T-cell (primary cell): ENCODE results near the gene TCP11L2. TPM values are rescaled to one million over a fixed set of nuclear protein-coding genes. Genes with fewer than 3 reads are reported as not detected.

Source experiments
- ATAC-seq, 4 experiments: fragments of 200-7000 bp in 3 of 4; fragments of 150-1000 bp in 1 of 4; cut with Tn5 transposase; replicated peaks in 1 of 4; 1 replicate in 3 of 4; 2 replicates in 1 of 4; pipeline ENCODE4 v1.10.0; 2021; ENCODE audit warnings: moderate library complexity in 3 of 4, mild to moderate bottlenecking in 2 of 4, moderate number of reproducible peaks in 1 of 4
- CTCF ChIA-PET, 2 donors: fragments of 300-600 bp; sonication (Branson Sonifier 250); formaldehyde crosslinking; loops; one replicate each; lab custom pipeline; 2022; ENCODE audit warnings: antibody characterized with exemption in 2 of 2; lab: Charles Lee
- POLR2A ChIA-PET, 2 donors: fragments of 300-600 bp; sonication (Branson Sonifier 250); formaldehyde crosslinking; loops; one replicate each; lab custom pipeline; 2022; ENCODE audit warnings: antibody characterized with exemption in 2 of 2; lab: Charles Lee
- DNase-seq, 35 experiments: peaks; one replicate each; pipeline versions ENCODE4 v3.0.0 to v3.0.0-alpha.2; 2013 to 2023
- H3K27ac ChIP-seq: one replicate; pipeline ENCODE4 v1.5.1; 2013; ENCODE audit warnings: low read length
- H3K27me3 ChIP-seq, 2 experiments: replicated peaks in 1 of 2; 1 replicate in 1 of 2; 2 replicates in 1 of 2; pipeline versions ENCODE4 v1.6.1 to v1.7.0; 2013; ENCODE audit warnings: low read length in 1 of 2, mixed read lengths in 1 of 2; ENCODE audit not compliant: control insufficient read depth in 2 of 2, insufficient read depth in 2 of 2; ENCODE audit errors: extremely low read depth in 1 of 2
- H3K36me3 ChIP-seq, 2 donors: 1 replicate in 1 of 2; 2 replicates in 1 of 2; pipeline versions ENCODE4 v1.6.1 to v1.7.0; 2013; ENCODE audit warnings: low read length in 1 of 2; ENCODE audit not compliant: control insufficient read depth in 2 of 2, insufficient read depth in 1 of 2; ENCODE audit errors: extremely low read depth in 1 of 2
- H3K4me1 ChIP-seq, 2 experiments: 1 replicate in 1 of 2; 2 replicates in 1 of 2; pipeline versions ENCODE4 v1.6.1 to v1.7.0; 2013; ENCODE audit warnings: low read length in 2 of 2, mixed read lengths in 1 of 2; ENCODE audit not compliant: insufficient read depth in 2 of 2, control insufficient read depth in 1 of 2; ENCODE audit errors: extremely low read depth in 1 of 2
- H3K4me3 ChIP-seq, 2 donors: 1 replicate in 1 of 2; 2 replicates in 1 of 2; pipeline versions ENCODE4 v1.5.1 to v1.7.0; 2013; ENCODE audit warnings: mild to moderate bottlenecking in 2 of 2, low read length in 1 of 2, moderate library complexity in 1 of 2; ENCODE audit not compliant: control insufficient read depth in 1 of 2; ENCODE audit errors: extremely low read depth in 1 of 2
- H3K9me3 ChIP-seq: 2 replicates; pipeline ENCODE4 v1.7.0; 2013
- H3K27ac Mint-ChIP-seq, 2 donors: one replicate each; pipeline ENCODE4 v1.8.0; 2020 to 2021; ENCODE audit warnings: mild to moderate bottlenecking in 2 of 2, mixed read lengths in 2 of 2
- H3K27me3 Mint-ChIP-seq, 2 donors: one replicate each; pipeline ENCODE4 v1.8.0; 2021 to 2022; ENCODE audit warnings: mixed read lengths in 2 of 2
- H3K36me3 Mint-ChIP-seq: one replicate; pipeline ENCODE4 v1.8.0; 2021; ENCODE audit warnings: mixed read lengths
- H3K4me1 Mint-ChIP-seq, 3 donors: one replicate each; pipeline ENCODE4 v1.8.0; 2020 to 2022; ENCODE audit warnings: mixed read lengths in 3 of 3, mild to moderate bottlenecking in 1 of 3
- H3K4me3 Mint-ChIP-seq, 3 donors: one replicate each; pipeline ENCODE4 v1.8.0; 2020 to 2022; ENCODE audit warnings: mild to moderate bottlenecking in 3 of 3, mixed read lengths in 3 of 3, moderate library complexity in 3 of 3
- H3K9me3 Mint-ChIP-seq, 3 donors: one replicate each; pipeline ENCODE4 v1.8.0; 2020 to 2022; ENCODE audit warnings: mixed read lengths in 3 of 3
- WGBS: methylation state at CpG from one replicate; pipeline ENCODE4 v1.1.5; 2013; ENCODE audit warnings: missing lambda C conversion rate; ENCODE audit not compliant: insufficient coverage; 5-methylcytosine and 5-hydroxymethylcytosine counted together
- total RNA-seq, 35 experiments: library from RNA in 6 of 35; stranded (reverse) in 6 of 35; fragments of 120-200 nt in 1 of 35; gene quantifications; one replicate each; pipeline versions ENCODE4 v1.2.1 to v1.2.4 and lab custom pipeline; 2013 to 2026

TCP11L2 gene
- total RNA-seq, 5 donors from 2014 or later (not counting 1 experiment from before 2014, with no cell fraction given), result 139 to 213 (median 157) TPM

DNA sequence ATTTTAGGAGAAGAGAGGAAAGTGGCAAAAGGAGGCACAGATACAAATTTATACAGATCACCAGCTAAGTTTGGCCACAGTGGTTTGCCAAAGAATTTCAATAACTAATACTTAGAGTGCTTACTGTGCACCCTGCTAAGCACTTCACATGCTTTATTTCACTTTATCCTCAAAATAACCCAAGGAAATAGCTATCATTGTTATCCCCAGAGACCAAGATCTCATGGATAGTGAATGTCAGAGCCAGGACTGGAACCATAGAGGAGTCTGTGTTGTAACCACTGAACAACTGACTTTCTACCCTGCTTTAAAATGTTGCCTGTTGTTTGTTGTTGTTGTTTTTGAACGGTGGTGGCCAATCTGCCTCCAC, 1.3 kb upstream of the TCP11L2 start:
- Histone ChIP-seq H3K4me3 (peak overlapping the region in 1 of 2 donors; percentile 64), H3K9me3 (no peaks in the 10 kb centered on the region), H3K27ac (peak overlapping the region; percentile 85), H3K27me3 (no peaks in the 10 kb centered on the region), H3K4me1 (peaks cover 28 to 33% of the 10 kb centered on the region in 2 experiments), H3K36me3 (peaks cover 0 to 3% of the 10 kb centered on the region in 2 donors)
- DNase-seq (no peak), ATAC-seq (no peak)
- CTCF ChIA-PET, result interaction anchor here (0.8 to 3.3 kb wide), 6 partner anchors 11 to 74 kb away, joined by 3 to 26 read pairs (median 10); partner anchors contain the start of gene POLR3B (in 1 of the 2)
- H3K4me3 Mint-ChIP-seq, result peak overlapping the region; percentile 85 to 93 (median 87)
- POLR2A ChIA-PET, result interaction anchor here (0.5 to 1.6 kb wide), 14 partner anchors 10 to 1069 kb away, joined by 3 to 10 read pairs (median 4); partner anchors contain the start of genes CKAP4 (in 1 of the 2), POLR3B (in 1 of the 2) and TMEM263 (in 1 of the 2)
- H3K36me3 Mint-ChIP-seq, result peaks cover 17% of the 10 kb centered on the region
- H3K27ac Mint-ChIP-seq, result peak overlapping the region; percentile 97 to 99
- H3K27me3 Mint-ChIP-seq, result no peaks in the 10 kb centered on the region
- H3K4me1 Mint-ChIP-seq, result peaks cover 48 to 60% (median 52%) of the 10 kb centered on the region in 3 donors
- no CpG with 5 or more reads among the region's 1 CpG for WGBS
- H3K9me3 Mint-ChIP-seq, result no peaks in the 10 kb centered on the region

DNA sequence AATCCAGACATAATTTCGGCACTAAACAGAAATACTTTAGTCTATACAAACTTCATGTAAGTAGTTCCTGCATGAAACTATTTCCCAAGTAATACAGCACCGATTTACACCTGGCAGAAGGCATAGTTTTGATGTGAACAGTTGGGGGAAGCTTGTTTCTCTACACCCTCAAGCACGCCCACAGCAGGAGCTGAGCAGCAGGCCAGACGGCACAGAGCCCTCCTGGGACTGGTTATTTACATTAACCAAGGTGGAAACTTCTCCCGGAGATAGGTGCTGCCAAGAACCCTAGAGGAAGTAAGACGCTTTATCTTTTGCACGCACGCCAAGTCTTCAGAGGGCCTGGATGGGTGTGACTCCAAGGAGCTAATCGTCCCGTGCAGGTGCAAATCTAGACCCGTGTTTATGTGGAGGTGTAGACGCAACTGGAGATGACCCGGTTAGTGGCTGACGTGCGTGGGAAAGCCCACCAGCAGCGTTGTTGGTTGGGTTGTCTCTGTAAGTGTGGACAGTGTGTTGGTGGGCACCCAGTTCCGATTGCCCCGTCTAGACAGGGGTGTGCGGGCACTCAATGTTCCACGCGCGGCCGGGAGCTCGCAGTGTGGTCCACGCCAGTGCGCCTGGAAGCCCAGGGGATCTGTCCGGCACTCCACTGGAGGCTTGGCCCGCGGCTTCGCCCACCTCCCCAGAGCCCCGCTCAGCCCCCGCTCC, 767 bp upstream of the TCP11L2 start:
- Histone ChIP-seq H3K9me3 (no peaks in the 10 kb centered on the region), H3K4me1 (peaks cover 29 to 33% of the 10 kb centered on the region in 2 experiments), H3K27me3 (no peaks in the 10 kb centered on the region), H3K27ac (peak overlapping the region; percentile 85), H3K4me3 (peak overlapping the region; percentile 64 to 84), H3K36me3 (peaks cover 0 to 3% of the 10 kb centered on the region in 2 donors)
- WGBS, result 0% methylated on average over 20 of the region's 32 CpGs
- Mint-ChIP-seq H3K36me3 (peaks cover 17% of the 10 kb centered on the region), H3K4me1 (peaks cover 54 to 66% (median 58%) of the 10 kb centered on the region in 3 donors), H3K9me3 (no peaks in the 10 kb centered on the region), H3K27ac (peak overlapping the region; percentile 97 to 99), H3K4me3 (peak overlapping the region; percentile 85 to 93 (median 87)), H3K27me3 (no peaks in the 10 kb centered on the region)
- peak; percentile 61 to 95 (median 80) for DNase-seq
- ChIA-PET POLR2A (interaction anchor here (0.5 to 1.6 kb wide), 18 partner anchors 10 to 1069 kb away, joined by 3 to 10 read pairs (median 4); partner anchors contain the start of genes CKAP4 (in 1 of the 2), POLR3B (in 1 of the 2) and TMEM263 (in 1 of the 2)), CTCF (interaction anchor here (0.5 to 3.3 kb wide), 6 partner anchors 12 to 75 kb away, joined by 3 to 26 read pairs (median 10); partner anchors contain the start of gene POLR3B (in 1 of the 2))
- ATAC-seq, result peak; percentile 49 to 66 (median 53)

GRCh38 chr12:106303202-106303820, 778 bp downstream of the TCP11L2 start:
- peak overlapping the region; percentile 100 for H3K27ac Mint-ChIP-seq
- POLR2A ChIA-PET, result interaction anchor here (0.5 to 1.5 kb wide), 6 partner anchors 11 to 1165 kb away, joined by 3 to 5 read pairs (median 3); partner anchors contain the start of gene TMEM263 (in 1 of the 2)
- peaks cover 0 to 6% of the 10 kb centered on the region in 2 donors for H3K36me3 ChIP-seq
- peak overlapping the region; percentile 97 to 99 for H3K4me3 ChIP-seq
- no peaks in the 10 kb centered on the region for H3K9me3 Mint-ChIP-seq
- H3K4me1 Mint-ChIP-seq, result peaks cover 59 to 69% (median 63%) of the 10 kb centered on the region in 3 donors
- H3K4me3 Mint-ChIP-seq, result peak overlapping the region; percentile 93 to 97 (median 96)
- ATAC-seq (peak; percentile 61 to 65 (median 62)), DNase-seq (peak; percentile 83 to 99 (median 96))
- H3K9me3 ChIP-seq, result no peaks in the 10 kb centered on the region
- H3K36me3 Mint-ChIP-seq, result peaks cover 20% of the 10 kb centered on the region
- H3K4me1 ChIP-seq, result peaks cover 29 to 34% of the 10 kb centered on the region in 2 experiments
- peak overlapping the region; percentile 100 for H3K27ac ChIP-seq
- CTCF ChIA-PET, result interaction anchor here in 1 of 2 donors (1.2 to 3.3 kb wide), 5 partner anchors 9 to 76 kb away, joined by 3 to 26 read pairs (median 12); partner anchors contain the start of gene POLR3B
- H3K27me3 Mint-ChIP-seq, result no peaks in the 10 kb centered on the region
- WGBS, result 0% methylated on average over 9 of the region's 28 CpGs
- H3K27me3 ChIP-seq, result no peaks in the 10 kb centered on the region

DNA sequence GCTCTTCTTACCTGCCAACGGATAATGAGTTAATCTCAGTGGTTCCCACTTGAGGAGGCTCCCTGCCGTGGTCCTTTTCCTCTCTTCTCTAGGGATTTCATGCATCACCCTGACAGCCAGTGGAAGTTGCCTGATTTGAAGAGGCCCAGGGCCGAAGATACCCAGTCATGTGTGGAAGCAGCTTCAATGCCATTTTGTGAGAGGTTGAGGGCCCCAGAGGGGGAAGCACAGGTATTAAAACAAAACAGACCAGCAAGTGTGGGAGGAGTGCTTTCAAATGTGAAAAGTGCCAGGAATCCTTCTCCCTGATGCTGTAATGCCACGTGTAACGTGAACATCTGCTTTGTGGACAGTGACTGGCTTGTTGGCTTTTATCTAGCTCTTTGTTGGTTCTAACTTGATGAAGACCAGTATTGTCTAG, 1.5 kb downstream of the TCP11L2 start:
- peaks cover 25% of the 10 kb centered on the region for H3K36me3 Mint-ChIP-seq
- peaks cover 66 to 76% (median 70%) of the 10 kb centered on the region in 3 donors for H3K4me1 Mint-ChIP-seq
- Histone ChIP-seq H3K27me3 (no peaks in the 10 kb centered on the region), H3K9me3 (no peaks in the 10 kb centered on the region), H3K4me1 (peaks cover 29 to 34% of the 10 kb centered on the region in 2 experiments), H3K27ac (peak overlapping the region; percentile 100), H3K36me3 (peaks cover 0 to 11% of the 10 kb centered on the region in 2 donors), H3K4me3 (peak overlapping the region; percentile 97 to 99)
- H3K4me3 Mint-ChIP-seq, result peak overlapping the region; percentile 93 to 97 (median 96)
- H3K27ac Mint-ChIP-seq, result peak overlapping the region; percentile 100
- ATAC-seq, result no peak
- no peaks in the 10 kb centered on the region for H3K27me3 Mint-ChIP-seq
- peak in 6 of 35 experiments; percentile 6 to 34 (median 12) for DNase-seq
- ChIA-PET POLR2A (interaction anchor here (0.9 to 1.5 kb wide), 3 partner anchors 11 to 20 kb away, joined by 3 to 5 read pairs (median 3); no protein-coding TSS in a partner anchor), CTCF (interaction anchor here in 1 of 2 donors (0.7 to 3.3 kb wide), 4 partner anchors 9 to 613 kb away, joined by 3 to 17 read pairs (median 8); partner anchors contain the start of gene POLR3B)
- 40% methylated on average over 2 of the region's 5 CpGs for WGBS
- H3K9me3 Mint-ChIP-seq, result no peaks in the 10 kb centered on the region

- no CpG with 5 or more reads among the region's 6 CpGs for WGBS
- no peaks in the 10 kb centered on the region for H3K27me3 ChIP-seq
- peaks cover 0 to 17% of the 10 kb centered on the region in 2 donors for H3K36me3 ChIP-seq
- H3K27me3 Mint-ChIP-seq, result no peaks in the 10 kb centered on the region
- peaks cover 31 to 34% of the 10 kb centered on the region in 2 experiments for H3K4me1 ChIP-seq
- POLR2A ChIA-PET, result interaction anchor here (1.0 to 1.2 kb wide), 2 partner anchors 10 to 20 kb away, joined by 3 read pairs; no protein-coding TSS in a partner anchor
- CTCF ChIA-PET, result interaction anchor here in 1 of 2 donors (1.0 to 3.3 kb wide), 2 partner anchors 52 to 78 kb away, joined by 4 to 17 read pairs; partner anchors contain the start of gene POLR3B
- peaks cover 29% of the 10 kb centered on the region for H3K36me3 Mint-ChIP-seq
- peaks cover 74 to 80% (median 77%) of the 10 kb centered on the region in 3 donors for H3K4me1 Mint-ChIP-seq
- H3K27ac Mint-ChIP-seq, result peak overlapping the region; percentile 100
- H3K4me3 Mint-ChIP-seq, result peak overlapping the region; percentile 93 to 97 (median 96)
- H3K9me3 ChIP-seq, result no peaks in the 10 kb centered on the region
- peak overlapping the region; percentile 100 for H3K27ac ChIP-seq
- no peak for ATAC-seq
- DNase-seq, result no peak
- H3K9me3 Mint-ChIP-seq, result no peaks in the 10 kb centered on the region
- no peak overlapping the region for H3K4me3 ChIP-seq
These were observed 2.3 kb downstream of the TCP11L2 start for GRCh38 chr12:106304797-106305196.
